CD4-positive, alpha-beta T cell treated with Interleukin-6 for 4 hours (primary cell): ENCODE measurements around the gene BPIFA3.

Experiments
- DNase-seq: peaks from one replicate; pipeline ENCODE4 v3.0.0-alpha.2; 2020; ENCODE audit warnings: mixed read lengths

The BPIFA3 gene

GRCh38 chr20:33267701-33268100 is 50.5 kb downstream of the BPIFA3 start:
- no peak for DNase-seq

DNA sequence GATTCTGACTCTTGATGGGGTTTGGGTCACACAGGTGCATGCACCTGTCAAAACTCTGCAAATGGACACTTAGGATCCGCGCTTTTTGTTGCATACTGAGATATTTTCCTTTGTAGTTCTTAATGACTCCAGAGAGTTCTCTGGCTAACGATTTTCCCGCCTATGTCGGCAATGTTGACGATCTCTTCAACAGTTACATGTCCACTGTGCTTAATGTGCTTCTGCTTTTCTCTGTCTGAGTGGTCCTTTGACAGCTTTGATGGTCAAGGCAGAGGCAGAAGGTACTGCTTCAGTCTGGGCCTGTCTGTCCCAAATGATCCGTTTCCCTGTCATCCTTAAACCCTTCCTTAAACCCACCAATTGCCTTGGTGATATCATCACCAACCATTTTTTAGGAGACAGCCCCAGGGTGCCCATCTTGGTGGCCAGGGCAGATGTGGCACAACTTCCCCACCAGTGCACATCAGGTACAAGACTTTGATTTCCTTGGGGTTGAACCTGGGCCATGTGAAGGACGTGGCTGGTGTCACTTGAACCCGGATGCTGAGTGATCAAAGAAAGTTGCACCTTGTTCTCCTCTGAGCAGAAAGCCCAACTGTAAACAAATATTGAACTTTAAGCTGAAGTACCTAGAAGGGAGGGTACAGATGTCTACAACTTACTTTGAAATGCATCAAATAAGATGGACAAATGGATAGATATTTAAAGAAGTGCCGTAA is 55.2 kb downstream of the BPIFA3 start:
- DNase-seq, result no peak

- DNase-seq, result no peak
Observed at GRCh38 chr20:33273117-33273851, 56.1 kb downstream of the BPIFA3 start.

GRCh38 chr20:33275215-33275614 is 58.1 kb downstream of the BPIFA3 start:
- no peak for DNase-seq

DNA sequence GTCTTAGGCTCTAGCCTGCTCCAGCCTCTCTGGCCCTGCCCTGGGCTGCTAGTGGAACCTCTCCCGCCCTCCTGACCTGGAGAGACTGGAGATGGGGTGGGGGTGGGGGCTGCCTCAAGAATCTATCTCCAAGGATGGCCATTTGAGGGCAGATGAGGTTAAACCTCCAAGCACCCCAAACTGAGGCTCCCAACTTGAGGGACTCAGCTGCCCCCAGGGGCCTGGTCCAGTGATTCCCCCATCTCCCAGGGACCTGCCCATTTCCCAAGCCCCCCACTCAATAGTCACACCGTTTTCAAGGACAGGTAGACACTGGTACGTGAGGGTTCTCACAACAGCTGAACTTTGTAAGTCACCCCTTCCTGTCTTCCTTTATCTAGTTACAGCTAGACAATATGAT is 58.7 kb downstream of the BPIFA3 start:
- DNase-seq, result no peak

- DNase-seq, result no peak
Observed at GRCh38 chr20:33276303-33277113, 59.4 kb downstream of the BPIFA3 start.
